Type B pancreatic cell (in vitro differentiated cells): Measurements from ENCODE around the gene RUVBL1. TPM values are rescaled to one million over a fixed set of nuclear protein-coding genes. Genes with fewer than 3 reads are reported as not detected.

Experiments used
- DNase-seq: peaks from one replicate; pipeline ENCODE4 v3.0.0; 2021; ENCODE audit warnings: mixed read lengths; ENCODE audit not compliant: unreplicated experiment; ENCODE audit errors: extremely low spot score
- H3K27ac Mint-ChIP-seq: 2 replicates; pipeline ENCODE4 v1.8.0; 2021; ENCODE audit warnings: mild to moderate bottlenecking, mixed read lengths
- H3K27me3 Mint-ChIP-seq: 2 replicates; pipeline ENCODE4 v1.8.0; 2021; ENCODE audit warnings: mixed read lengths
- H3K36me3 Mint-ChIP-seq: 2 replicates; pipeline ENCODE4 v1.8.0; 2021; ENCODE audit warnings: mixed read lengths
- H3K4me1 Mint-ChIP-seq: one replicate; pipeline ENCODE4 v1.8.0; 2021; ENCODE audit warnings: mixed read lengths; ENCODE audit not compliant: unreplicated experiment
- H3K4me3 Mint-ChIP-seq: 2 replicates; pipeline ENCODE4 v1.8.0; 2021; ENCODE audit warnings: mild to moderate bottlenecking, mixed read lengths
- H3K9me3 Mint-ChIP-seq: 2 replicates; pipeline ENCODE4 v1.8.0; 2021; ENCODE audit warnings: mixed read lengths
- CTCF ChIP-seq: fragments of 200-600 bp; sonication (generic); conservative IDR thresholded peaks from 2 replicates; pipeline ENCODE4 v1.5.0; 2021; ENCODE audit warnings: antibody characterized with exemption, mild to moderate bottlenecking
- total RNA-seq: library from RNA; stranded (reverse); gene quantifications from 2 replicates; pipeline ENCODE4 v1.2.1, GENCODE V29; 2021; ENCODE audit warnings: low replicate concordance

Gene RUVBL1
- total RNA-seq, 1 donor from 2014 or later = 61.1 TPM

- no peaks in the 10 kb centered on the region for H3K27me3 Mint-ChIP-seq
- DNase-seq = no peak
- no peaks in the 10 kb centered on the region for H3K4me1 Mint-ChIP-seq
- no peaks in the 10 kb centered on the region for H3K9me3 Mint-ChIP-seq
- TF ChIP-seq CTCF = no peak
- peaks cover 41% of the 10 kb centered on the region for H3K36me3 Mint-ChIP-seq
- no peak overlapping the region for H3K4me3 Mint-ChIP-seq
- H3K27ac Mint-ChIP-seq = no peak overlapping the region
These were observed 56.1 kb downstream of the RUVBL1 start for GRCh38 chr3:128067489-128067888.

GRCh38 chr3:128066676-128067075 lies 56.9 kb downstream of the RUVBL1 start:
- Mint-ChIP-seq H3K27me3 (no peaks in the 10 kb centered on the region), H3K36me3 (peaks cover 49% of the 10 kb centered on the region)

GRCh38 chr3:128066114-128066513 lies 57.5 kb downstream of the RUVBL1 start:
- H3K36me3 Mint-ChIP-seq = peaks cover 54% of the 10 kb centered on the region
- no peak overlapping the region for H3K27ac Mint-ChIP-seq
- H3K27me3 Mint-ChIP-seq = no peaks in the 10 kb centered on the region
- DNase-seq = no peak
- no peak overlapping the region for H3K4me3 Mint-ChIP-seq
- no peaks in the 10 kb centered on the region for H3K9me3 Mint-ChIP-seq
- H3K4me1 Mint-ChIP-seq = no peaks in the 10 kb centered on the region
- TF ChIP-seq CTCF = no peak

More at GRCh38 chr3:128066676-128067075, 56.9 kb downstream of the RUVBL1 start:
- no peak for DNase-seq
- H3K27ac Mint-ChIP-seq = no peak overlapping the region
- H3K4me1 Mint-ChIP-seq = no peaks in the 10 kb centered on the region
- no peak overlapping the region for H3K4me3 Mint-ChIP-seq
- TF ChIP-seq CTCF = no peak
- H3K9me3 Mint-ChIP-seq = no peaks in the 10 kb centered on the region

GRCh38 chr3:128064962-128065361 lies 58.6 kb downstream of the RUVBL1 start:
- DNase-seq = no peak
- Mint-ChIP-seq H3K27ac (no peak overlapping the region), H3K4me3 (no peak overlapping the region), H3K4me1 (no peaks in the 10 kb centered on the region), H3K36me3 (peaks cover 60% of the 10 kb centered on the region), H3K9me3 (no peaks in the 10 kb centered on the region), H3K27me3 (no peaks in the 10 kb centered on the region)
- no peak for TF ChIP-seq CTCF

- no peaks in the 10 kb centered on the region for H3K9me3 Mint-ChIP-seq
- DNase-seq = no peak
- peaks cover 62% of the 10 kb centered on the region for H3K36me3 Mint-ChIP-seq
- no peaks in the 10 kb centered on the region for H3K4me1 Mint-ChIP-seq
- TF ChIP-seq CTCF = no peak
- no peak overlapping the region for H3K27ac Mint-ChIP-seq
- H3K4me3 Mint-ChIP-seq = no peak overlapping the region
- H3K27me3 Mint-ChIP-seq = no peaks in the 10 kb centered on the region
These were observed 59.7 kb downstream of the RUVBL1 start for GRCh38 chr3:128063865-128064264.
